ENCODE measurements around the gene KRT80.
A peak's percentile ranks its signal among the peaks of the same experiment; 100 is the strongest.

Gene KRT80

DNA sequence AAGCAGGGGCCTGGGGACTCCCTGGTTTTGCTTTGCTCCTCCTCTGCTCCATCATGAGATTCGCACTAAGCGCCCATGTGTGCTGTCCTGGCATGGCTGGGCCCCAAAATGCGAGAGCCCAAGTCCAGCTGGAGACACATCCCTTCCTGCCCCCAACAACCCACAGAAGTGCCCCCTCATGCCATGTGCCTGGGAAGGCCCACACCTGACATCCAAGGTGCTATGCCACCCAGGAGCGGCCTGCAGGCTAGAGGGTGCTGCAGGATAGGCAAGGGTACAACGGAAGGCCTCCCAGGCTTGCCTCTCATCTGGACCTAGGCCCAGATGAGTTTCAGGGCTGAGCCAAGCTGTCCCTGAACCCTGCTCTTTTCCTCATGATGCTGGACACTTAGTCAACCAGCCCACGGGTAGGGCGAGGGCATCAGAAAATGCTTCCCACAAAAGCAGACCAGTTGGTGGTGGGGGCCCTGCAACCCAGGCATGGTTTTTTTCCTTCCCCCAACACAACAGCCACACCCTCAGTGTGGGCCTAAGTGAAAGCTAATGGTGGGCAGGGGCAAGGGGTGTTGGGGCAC is 13.2 kb upstream of the KRT80 start:
- Histone ChIP-seq H3K4me3 (ENCODE audit: low read depth, low read length) (no peak overlapping the region), H3K4me1 (peaks cover 63% of the 10 kb centered on the region)
- TF ChIP-seq, protein P1, sequence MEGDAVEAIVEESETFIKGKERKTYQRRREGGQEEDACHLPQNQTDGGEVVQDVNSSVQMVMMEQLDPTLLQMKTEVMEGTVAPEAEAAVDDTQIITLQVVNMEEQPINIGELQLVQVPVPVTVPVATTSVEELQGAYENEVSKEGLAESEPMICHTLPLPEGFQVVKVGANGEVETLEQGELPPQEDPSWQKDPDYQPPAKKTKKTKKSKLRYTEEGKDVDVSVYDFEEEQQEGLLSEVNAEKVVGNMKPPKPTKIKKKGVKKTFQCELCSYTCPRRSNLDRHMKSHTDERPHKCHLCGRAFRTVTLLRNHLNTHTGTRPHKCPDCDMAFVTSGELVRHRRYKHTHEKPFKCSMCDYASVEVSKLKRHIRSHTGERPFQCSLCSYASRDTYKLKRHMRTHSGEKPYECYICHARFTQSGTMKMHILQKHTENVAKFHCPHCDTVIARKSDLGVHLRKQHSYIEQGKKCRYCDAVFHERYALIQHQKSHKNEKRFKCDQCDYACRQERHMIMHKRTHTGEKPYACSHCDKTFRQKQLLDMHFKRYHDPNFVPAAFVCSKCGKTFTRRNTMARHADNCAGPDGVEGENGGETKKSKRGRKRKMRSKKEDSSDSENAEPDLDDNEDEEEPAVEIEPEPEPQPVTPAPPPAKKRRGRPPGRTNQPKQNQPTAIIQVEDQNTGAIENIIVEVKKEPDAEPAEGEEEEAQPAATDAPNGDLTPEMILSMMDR (IDR thresholded peaks at IDR 0.05; ENCODE audit: low read depth, low read length) = no peak

DNA sequence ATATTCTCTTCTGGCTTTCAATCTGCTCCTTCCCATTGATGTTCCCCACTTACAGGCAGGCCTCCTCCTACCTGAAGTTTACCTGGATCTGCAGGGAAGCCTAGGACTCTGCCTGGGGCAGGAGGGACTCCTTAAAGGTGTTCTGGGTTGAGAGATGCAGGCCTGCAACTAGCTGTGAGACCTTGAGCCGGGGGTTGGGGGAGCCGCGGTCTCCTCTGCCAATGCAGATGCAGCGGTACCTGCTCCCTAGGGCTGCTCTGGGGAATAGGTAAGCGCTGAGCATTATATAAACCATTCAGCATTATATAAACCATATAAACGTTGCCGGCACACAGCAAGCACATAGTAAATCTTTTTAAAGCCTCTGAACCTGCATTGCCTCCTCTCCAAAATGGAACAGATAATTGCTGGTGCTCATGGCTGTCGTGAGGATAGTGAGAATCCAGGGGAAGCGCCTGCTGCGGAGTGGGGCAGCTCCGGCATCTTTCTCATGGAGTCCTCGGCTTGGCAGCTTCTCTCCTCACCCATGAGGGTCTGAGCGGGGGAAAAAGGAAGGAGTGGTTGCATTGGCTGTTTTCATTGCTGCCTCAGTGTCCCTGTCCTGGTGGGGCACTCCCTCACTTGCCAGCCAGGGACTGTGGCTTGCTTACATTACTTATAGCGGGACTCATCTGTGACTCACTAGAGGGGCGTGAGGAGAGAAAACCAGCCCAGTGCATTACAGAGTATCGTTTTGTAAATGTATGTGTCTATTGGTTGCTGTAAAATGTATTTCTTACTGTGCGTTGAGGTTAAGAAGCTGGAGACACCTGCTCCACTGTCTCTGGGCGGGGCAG is 12.5 kb upstream of the KRT80 start:
- Histone ChIP-seq H3K27me3 (no peaks in the 10 kb centered on the region), H3K4me3 (ENCODE audit: low read depth, low read length) (no peak overlapping the region), H3K36me3 (no peaks in the 10 kb centered on the region), H3K9me3 (no peaks in the 10 kb centered on the region), H3K4me1 (peaks cover 70% of the 10 kb centered on the region)
- TF ChIP-seq, protein P1 (IDR thresholded peaks at IDR 0.05; ENCODE audit: low read depth, low read length) = no peak
- DNase-seq = peak; percentile 15

More for the DNA sequence above, 13.2 kb upstream of the KRT80 start:
- peak; percentile 3 for DNase-seq
- no peaks in the 10 kb centered on the region for H3K36me3 ChIP-seq
- H3K27me3 ChIP-seq = no peaks in the 10 kb centered on the region
- H3K9me3 ChIP-seq = no peaks in the 10 kb centered on the region

DNA sequence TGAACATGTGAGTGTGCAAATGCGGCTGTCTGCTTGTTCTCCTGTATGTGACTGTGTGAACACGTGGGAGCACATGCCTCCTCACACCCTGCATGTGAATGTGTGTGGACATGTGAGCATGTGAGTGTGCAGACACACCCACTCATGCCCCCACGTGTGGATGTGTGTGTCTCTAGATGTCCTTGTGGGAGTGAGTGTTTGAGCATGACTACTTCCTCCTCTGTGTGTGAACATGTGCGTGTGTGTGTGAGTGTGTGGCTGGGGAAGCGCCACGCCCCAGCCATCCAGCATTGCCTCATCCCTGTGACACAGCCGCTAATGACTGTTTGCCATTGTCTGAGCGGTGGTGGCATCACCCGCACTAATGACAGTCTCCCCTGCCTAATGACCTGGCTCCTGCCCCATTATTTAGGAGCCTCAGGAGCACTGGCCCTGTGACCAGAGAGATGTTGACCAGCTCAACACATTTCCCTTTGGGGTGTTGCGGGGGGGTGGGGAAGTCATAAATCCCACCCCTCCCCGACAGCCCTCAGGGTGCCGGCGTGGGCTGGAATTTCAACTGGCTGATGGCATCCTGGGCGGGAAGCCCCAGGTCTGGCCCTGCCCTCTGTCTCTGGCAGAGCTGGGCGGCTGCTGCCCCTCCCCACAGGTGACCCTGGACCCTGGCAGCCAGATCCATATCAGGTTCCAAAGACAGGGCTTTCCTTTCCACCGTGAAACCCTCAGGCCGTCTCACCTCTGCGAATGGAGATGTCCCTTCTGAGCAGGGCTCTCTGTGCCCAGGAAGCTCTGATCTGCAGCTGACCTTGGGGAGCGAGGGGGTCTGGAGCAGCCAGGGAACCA is 11.5 kb upstream of the KRT80 start:
- no peaks in the 10 kb centered on the region for H3K9me3 ChIP-seq
- H3K36me3 ChIP-seq = no peaks in the 10 kb centered on the region
- TF ChIP-seq, protein P1 (IDR thresholded peaks at IDR 0.05; ENCODE audit: low read depth, low read length) = no peak
- no peaks in the 10 kb centered on the region for H3K27me3 ChIP-seq
- peak; percentile 73 for DNase-seq
- peak overlapping the region; percentile 27; the same call in 1 of the 2 replicates for H3K4me3 ChIP-seq (ENCODE audit: low read depth, low read length)
- H3K4me1 ChIP-seq = peaks cover 74% of the 10 kb centered on the region

DNA sequence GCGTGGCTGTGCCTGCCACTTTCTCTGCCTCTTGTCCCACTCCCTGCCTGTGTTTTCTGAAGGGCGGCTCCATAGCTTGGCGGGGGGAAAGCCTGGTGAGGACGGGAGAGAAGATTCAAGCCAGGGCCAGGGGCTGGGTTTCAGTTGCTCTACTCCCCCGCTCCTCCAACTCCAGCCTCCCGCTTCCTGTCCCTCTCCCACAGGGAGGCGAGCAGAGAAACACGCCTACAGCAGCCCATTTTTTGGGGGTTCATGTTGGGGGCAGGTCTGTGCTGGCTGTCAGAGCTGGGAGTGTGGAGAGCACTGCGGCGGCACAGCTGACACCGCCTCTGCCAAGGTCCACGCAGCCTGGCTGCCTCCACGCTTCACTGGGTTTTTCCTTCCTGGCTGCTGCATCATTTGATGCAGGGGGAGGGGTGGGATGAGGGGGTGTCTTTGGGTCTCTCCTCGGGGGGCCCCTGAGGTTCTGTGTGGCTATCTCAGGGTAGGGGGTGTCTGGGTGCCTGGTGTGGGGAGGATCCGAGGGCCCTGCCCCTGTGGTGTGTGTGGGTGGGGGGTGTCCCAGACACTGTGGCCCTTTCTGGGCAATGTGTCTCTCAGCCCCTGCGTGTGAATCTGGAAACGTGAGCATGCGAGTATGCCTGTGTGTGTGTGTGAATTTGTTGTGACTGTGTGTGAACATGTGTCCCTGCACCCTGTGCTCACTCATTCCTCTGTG is 10.7 kb upstream of the KRT80 start:
- Histone ChIP-seq H3K4me3 (ENCODE audit: low read depth, low read length) (peak overlapping the region; percentile 27), H3K27me3 (no peaks in the 10 kb centered on the region), H3K9me3 (no peaks in the 10 kb centered on the region), H3K36me3 (no peaks in the 10 kb centered on the region), H3K4me1 (peaks cover 68% of the 10 kb centered on the region)
- peak; percentile 76 for DNase-seq
- TF ChIP-seq, protein P1 (IDR thresholded peaks at IDR 0.05; ENCODE audit: low read depth, low read length) = no peak

DNA sequence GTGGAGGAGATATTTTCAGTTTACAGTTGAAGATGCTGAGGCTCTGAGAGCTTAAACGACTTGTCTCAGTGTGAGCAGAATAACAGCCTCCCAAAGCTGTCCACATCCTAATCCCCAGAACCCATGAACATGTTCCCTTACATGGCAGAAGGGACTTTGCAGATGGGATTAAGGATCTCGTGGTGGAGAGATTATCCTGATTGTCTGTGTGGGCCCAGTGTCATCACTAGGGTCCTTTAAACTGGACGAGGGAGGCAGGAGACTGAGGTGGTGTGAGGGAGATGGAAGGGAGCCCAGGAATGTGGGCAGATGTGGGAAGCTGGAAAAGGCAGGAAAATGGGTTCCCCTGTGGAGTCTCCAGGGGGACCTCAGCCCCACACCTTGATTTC is 9.6 kb upstream of the KRT80 start:
- Histone ChIP-seq H3K4me1 (peaks cover 59% of the 10 kb centered on the region), H3K4me3 (ENCODE audit: low read depth, low read length) (no peak overlapping the region)
- TF ChIP-seq, protein P1 (IDR thresholded peaks at IDR 0.05; ENCODE audit: low read depth, low read length) = no peak

More for the DNA sequence above, 9.6 kb upstream of the KRT80 start:
- no peaks in the 10 kb centered on the region for H3K27me3 ChIP-seq
- H3K9me3 ChIP-seq = no peaks in the 10 kb centered on the region
- peak; percentile 0 for DNase-seq
- no peaks in the 10 kb centered on the region for H3K36me3 ChIP-seq

All from BE2C (cell line).